Upper lobe of left lung (tissue), 6 donors: ENCODE measurements around the gene MAB21L4. TPM values are rescaled to one million over a fixed set of nuclear protein-coding genes. Genes with fewer than 3 reads are reported as not detected.
A peak's percentile ranks its signal among the peaks of the same experiment; 100 is the strongest.

ENCODE experiments used
- ATAC-seq, 2 donors: fragments of 200-7000 bp; cut with Tn5 transposase; one replicate each; pipeline ENCODE4 v1.9.1; 2022; ENCODE audit warnings: mild to moderate bottlenecking in 2 of 2, moderate library complexity in 2 of 2; ENCODE audit not compliant: low FRiP score in 2 of 2
- DNase-seq, 2 donors: peaks; one replicate each; pipeline ENCODE4 v3.0.0-alpha.2; 2019 to 2020
- H3K27ac ChIP-seq, 4 donors: fragments of 200-600 bp; sonication (generic); one replicate each; pipeline ENCODE4 v1.5.1; 2016 to 2019
- H3K27me3 ChIP-seq, 4 donors: fragments of 200-600 bp; sonication (generic); one replicate each; pipeline ENCODE4 v1.5.1; 2017 to 2019
- H3K36me3 ChIP-seq, 4 donors: fragments of 200-600 bp; sonication (generic); one replicate each; pipeline ENCODE4 v1.5.1; 2016 to 2019
- H3K4me1 ChIP-seq, 4 donors: fragments of 200-600 bp; sonication (generic); one replicate each; pipeline ENCODE4 v1.5.1; 2018 to 2019
- H3K4me3 ChIP-seq, 4 donors: fragments of 200-600 bp; sonication (generic); one replicate each; pipeline ENCODE4 v1.5.1; 2017 to 2019; ENCODE audit warnings: mild to moderate bottlenecking in 2 of 4, moderate library complexity in 1 of 4
- H3K9me3 ChIP-seq, 4 donors: fragments of 200-600 bp; sonication (generic); one replicate each; pipeline ENCODE4 v1.5.1; 2018 to 2019
- EP300 ChIP-seq, 4 donors: sonication (generic); formaldehyde crosslinking; IDR thresholded peaks; one replicate each; pipeline ENCODE4 v1.5.1; 2017; ENCODE audit warnings: antibody characterized with exemption in 4 of 4, control low read depth in 2 of 4
- POLR2A ChIP-seq, 4 donors: fragments of 450-650 bp; IDR thresholded peaks; one replicate each; pipeline ENCODE4 v1.5.1; 2016 to 2017; ENCODE audit warnings: antibody characterized with exemption in 4 of 4, mild to moderate bottlenecking in 2 of 4
- POLR2AphosphoS5 ChIP-seq, 2 donors: sonication (generic); formaldehyde crosslinking; IDR thresholded peaks; one replicate each; pipeline ENCODE4 v1.5.1; 2017; ENCODE audit warnings: antibody characterized with exemption in 2 of 2
- WGBS, 2 donors: methylation state at CpG; one replicate each; pipeline ENCODE4 v1.1.5; 2017 to 2018; 5-methylcytosine and 5-hydroxymethylcytosine counted together
- total RNA-seq, 6 donors: library from RNA; depleted of rRNA in 4 of 6; stranded (reverse); fragments of >200 nt in 4 of 6; gene quantifications; one replicate each; pipeline versions ENCODE4 v1.1.0 to v1.2.1, GENCODE V29; 2016 to 2021
- TF ChIP-seq, protein P1 (sequence below), 6 experiments: fragments of 450-650 bp in 4 of 6; fragments of 200-600 bp in 2 of 6; sonication (generic) in 2 of 6; IDR thresholded peaks; one replicate each; pipeline ENCODE4 v1.5.1; 2016 to 2019; ENCODE audit warnings: antibody characterized with exemption in 6 of 6
- donor health status: DM: no; HTN: no; CAD: no; lungs with moderate emphysema.
- donor health status: DM: no; HTN: yes; CAD: no; lungs with severe emphysema.

The MAB21L4 gene
- total RNA-seq, 6 donors from 2014 or later: 11.5 to 117 (median 29.0) TPM

DNA sequence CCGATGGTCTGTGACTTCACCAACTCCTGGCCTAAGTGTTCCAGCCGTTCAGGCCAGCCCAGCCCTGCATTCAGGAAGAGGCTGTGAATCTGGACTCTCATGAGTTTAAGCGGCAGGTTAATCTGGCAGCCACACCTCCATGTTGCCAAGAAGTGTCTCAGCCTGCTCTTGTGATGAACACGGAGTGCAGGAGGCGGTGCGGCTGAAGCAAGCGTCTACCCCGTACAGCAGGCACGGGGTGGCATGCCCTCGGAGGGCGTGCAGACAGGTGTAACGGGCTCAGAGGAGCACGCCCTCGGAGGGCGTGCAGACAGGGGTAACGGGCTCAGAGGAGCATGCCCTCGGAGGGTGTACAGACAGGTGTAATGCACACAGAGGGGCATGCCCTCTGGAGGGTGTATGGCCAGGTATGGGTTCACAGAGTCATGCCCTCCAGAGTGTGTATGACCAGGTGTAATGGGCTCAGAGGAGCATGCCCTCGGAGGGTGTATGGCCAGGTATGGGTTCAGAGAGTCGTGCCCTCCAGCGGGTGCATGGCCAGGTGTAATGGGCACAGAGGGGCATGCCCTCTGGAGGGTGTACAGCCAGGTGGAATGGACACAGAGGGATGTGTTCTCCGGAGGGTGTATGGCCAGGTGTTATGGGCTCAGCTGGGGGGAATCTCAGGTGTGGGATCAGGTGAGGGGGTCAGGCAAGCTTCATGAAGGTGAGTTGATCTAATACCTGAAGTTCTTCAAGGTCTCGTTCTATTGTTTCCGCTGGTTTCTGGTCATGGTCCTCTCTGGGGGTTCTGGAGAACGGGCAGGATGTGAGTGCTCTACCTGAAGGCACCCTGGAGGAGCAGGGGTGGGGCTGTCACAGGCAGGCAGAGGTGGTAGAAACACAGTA lies 32.8 kb upstream of the MAB21L4 start:
- Histone ChIP-seq H3K36me3 (no peaks in the 10 kb centered on the region), H3K27ac (no peak overlapping the region), H3K27me3 (no peaks in the 10 kb centered on the region), H3K4me3 (no peak overlapping the region), H3K9me3 (no peaks in the 10 kb centered on the region), H3K4me1 (no peaks in the 10 kb centered on the region)
- DNase-seq (peak in 1 of 2 donors; percentile 46), ATAC-seq (no peak)
- TF ChIP-seq, protein P1, sequence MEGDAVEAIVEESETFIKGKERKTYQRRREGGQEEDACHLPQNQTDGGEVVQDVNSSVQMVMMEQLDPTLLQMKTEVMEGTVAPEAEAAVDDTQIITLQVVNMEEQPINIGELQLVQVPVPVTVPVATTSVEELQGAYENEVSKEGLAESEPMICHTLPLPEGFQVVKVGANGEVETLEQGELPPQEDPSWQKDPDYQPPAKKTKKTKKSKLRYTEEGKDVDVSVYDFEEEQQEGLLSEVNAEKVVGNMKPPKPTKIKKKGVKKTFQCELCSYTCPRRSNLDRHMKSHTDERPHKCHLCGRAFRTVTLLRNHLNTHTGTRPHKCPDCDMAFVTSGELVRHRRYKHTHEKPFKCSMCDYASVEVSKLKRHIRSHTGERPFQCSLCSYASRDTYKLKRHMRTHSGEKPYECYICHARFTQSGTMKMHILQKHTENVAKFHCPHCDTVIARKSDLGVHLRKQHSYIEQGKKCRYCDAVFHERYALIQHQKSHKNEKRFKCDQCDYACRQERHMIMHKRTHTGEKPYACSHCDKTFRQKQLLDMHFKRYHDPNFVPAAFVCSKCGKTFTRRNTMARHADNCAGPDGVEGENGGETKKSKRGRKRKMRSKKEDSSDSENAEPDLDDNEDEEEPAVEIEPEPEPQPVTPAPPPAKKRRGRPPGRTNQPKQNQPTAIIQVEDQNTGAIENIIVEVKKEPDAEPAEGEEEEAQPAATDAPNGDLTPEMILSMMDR (IDR thresholded peaks at IDR 0.05): no peak
- TF ChIP-seq EP300 (IDR thresholded peaks at IDR 0.05) (no peak), POLR2AphosphoS5 (IDR thresholded peaks at IDR 0.05) (no peak), POLR2A (IDR thresholded peaks at IDR 0.05) (no peak)
- 88 to 93% methylated on average over 23 to 24 of the region's 24 CpGs for WGBS, 2 donors

DNA sequence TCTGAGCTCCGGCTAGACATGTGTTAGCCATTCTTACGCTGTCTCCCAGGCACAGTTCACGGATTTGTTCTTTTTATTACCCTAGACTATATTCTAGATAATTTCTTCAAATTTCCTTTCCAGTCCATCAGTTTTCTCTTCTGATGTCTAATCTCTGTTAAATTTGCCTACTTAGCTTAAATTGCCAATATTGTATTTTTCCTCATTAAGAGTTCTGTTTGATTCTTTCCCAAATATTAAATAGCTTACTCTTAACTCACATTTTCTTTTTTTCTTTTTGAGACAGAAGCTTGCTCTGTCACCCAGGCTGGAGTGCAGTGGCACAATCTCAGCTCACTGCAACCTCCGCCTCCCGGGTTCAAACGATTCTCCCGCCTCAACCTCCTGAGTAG lies 31.4 kb upstream of the MAB21L4 start:
- Histone ChIP-seq H3K27ac (no peak overlapping the region), H3K4me3 (peak overlapping the region in 2 of 4 donors; percentile 11 to 20), H3K4me1 (no peaks in the 10 kb centered on the region), H3K36me3 (no peaks in the 10 kb centered on the region), H3K27me3 (no peaks in the 10 kb centered on the region), H3K9me3 (no peaks in the 10 kb centered on the region)
- no peak for TF ChIP-seq POLR2A (IDR thresholded peaks at IDR 0.05)
- TF ChIP-seq EP300 (IDR thresholded peaks at IDR 0.05): no peak
- TF ChIP-seq, protein P1 (IDR thresholded peaks at IDR 0.05): no peak
- TF ChIP-seq POLR2AphosphoS5 (IDR thresholded peaks at IDR 0.05): no peak
- no peak for DNase-seq
- ATAC-seq: no peak
- 77 to 92% methylated on average over 7 of the region's 7 CpGs for WGBS, 2 donors

DNA sequence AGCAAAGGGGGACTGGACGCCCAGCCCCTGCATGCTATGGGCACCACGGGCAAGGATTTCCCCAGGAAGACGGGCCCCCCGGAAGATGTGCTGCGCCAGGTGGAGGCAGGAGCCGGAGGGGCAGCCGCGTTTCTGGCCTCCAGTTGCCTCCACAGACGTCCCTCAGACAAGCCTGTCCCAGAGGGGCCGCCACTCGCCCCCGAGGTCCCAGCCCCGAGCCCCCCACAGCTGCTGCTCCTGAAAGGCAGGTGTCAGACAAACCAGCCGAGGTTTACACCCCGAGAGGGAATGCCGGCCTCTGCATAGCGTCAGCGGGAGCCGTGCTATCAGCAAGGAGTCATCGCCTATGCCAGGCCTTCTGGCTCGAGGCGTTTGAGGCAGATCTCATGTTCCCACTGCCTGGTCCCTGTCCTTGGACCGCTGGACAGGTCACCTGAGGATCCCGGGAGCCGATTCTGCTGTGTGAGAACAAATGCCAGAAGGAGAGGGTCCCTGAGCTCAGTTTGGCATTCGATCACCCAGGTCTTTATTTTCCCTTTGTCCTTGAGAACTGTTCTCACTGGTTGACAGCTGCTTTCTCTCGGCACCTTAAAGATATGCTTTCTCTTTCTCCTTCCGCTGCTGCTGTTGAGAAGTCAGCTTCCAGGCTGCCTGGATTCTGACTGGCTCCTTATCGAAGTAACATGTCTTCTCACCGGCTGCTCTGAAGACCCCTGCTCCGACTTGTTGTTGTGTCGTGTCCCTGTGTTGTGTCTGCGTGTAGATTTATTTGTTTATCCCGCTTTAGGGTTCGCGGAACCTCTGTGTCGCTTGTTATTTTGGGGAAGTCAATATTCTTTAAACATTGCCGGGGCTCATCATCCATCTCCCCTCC lies 30.8 kb upstream of the MAB21L4 start:
- Histone ChIP-seq H3K27me3 (no peaks in the 10 kb centered on the region), H3K9me3 (no peaks in the 10 kb centered on the region), H3K4me3 (peak overlapping the region in 2 of 4 donors; percentile 11 to 20), H3K27ac (peak overlapping the region in 2 of 4 donors; percentile 30), H3K36me3 (no peaks in the 10 kb centered on the region), H3K4me1 (no peaks in the 10 kb centered on the region)
- TF ChIP-seq POLR2AphosphoS5 (IDR thresholded peaks at IDR 0.05): no peak
- TF ChIP-seq POLR2A (IDR thresholded peaks at IDR 0.05): no peak
- TF ChIP-seq, protein P1 (IDR thresholded peaks at IDR 0.05): no peak
- no peak for TF ChIP-seq EP300 (IDR thresholded peaks at IDR 0.05)
- ATAC-seq (no peak), DNase-seq (peak; percentile 22 to 81)
- WGBS, 2 donors: 59 to 62% methylated on average over 16 to 36 of the region's 38 CpGs

DNA sequence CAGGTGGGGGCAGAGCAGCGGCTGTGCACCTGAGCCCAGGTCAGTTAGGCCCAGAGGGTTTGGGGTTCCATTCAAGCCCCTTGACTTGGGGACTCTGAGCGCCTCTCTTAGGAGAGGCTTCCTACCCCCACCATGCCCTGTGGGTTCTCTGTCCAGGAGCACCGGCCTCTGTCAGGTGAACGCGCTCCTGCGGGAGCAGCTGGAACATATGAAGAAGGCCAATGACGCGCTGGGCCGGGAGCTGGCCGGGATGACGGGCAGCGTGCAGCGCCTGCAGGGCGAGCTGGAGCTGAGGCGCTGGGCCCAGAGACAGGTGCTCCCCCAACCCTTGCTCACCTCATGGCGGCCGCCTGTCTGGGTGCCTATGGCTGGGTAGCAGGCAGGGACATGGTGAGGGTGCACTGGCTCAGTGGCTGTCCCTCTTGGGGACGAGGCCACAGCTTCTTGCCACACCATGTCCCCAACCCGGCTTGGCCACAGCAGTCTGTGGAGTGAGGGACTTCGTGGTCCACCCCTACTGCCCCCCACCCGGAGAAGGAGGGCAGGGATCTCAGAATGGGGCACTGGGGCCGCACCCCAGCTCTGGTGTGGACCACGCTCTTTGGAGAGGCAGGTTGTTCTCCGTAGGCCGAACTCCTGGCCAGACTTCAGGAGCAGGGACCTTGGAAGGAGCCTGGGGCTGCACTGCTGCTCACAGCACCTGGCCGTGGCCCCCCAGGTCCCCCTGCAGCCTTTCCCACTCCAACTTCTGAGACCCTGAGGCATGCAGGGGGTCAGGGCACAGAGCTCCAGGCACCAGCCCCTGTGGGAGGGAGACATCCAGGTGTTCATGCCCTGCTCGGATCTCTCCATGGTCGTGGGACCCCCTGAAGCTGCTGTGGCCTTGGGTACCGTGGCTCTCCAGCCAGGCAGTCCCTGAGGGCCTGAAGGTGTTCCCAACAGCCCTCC lies 29.9 kb upstream of the MAB21L4 start:
- no peaks in the 10 kb centered on the region for H3K36me3 ChIP-seq
- TF ChIP-seq POLR2A (IDR thresholded peaks at IDR 0.05): no peak
- TF ChIP-seq EP300 (IDR thresholded peaks at IDR 0.05): no peak
- TF ChIP-seq POLR2AphosphoS5 (IDR thresholded peaks at IDR 0.05): no peak
- TF ChIP-seq, protein P1 (IDR thresholded peaks at IDR 0.05): no peak
- peak in 1 of 2 donors; percentile 20 for ATAC-seq
- no peaks in the 10 kb centered on the region for H3K27me3 ChIP-seq
- H3K4me3 ChIP-seq: no peak overlapping the region
- no peaks in the 10 kb centered on the region for H3K9me3 ChIP-seq
- H3K27ac ChIP-seq: peak overlapping the region in 1 of 4 donors; percentile 30
- no peaks in the 10 kb centered on the region for H3K4me1 ChIP-seq
- 90% methylated on average over 26 of the region's 29 CpGs; no CpG with 5 or more reads in 1 of the 2 donors for WGBS, 2 donors
- peak; percentile 20 to 72 for DNase-seq
